Trophoblast cell (in vitro differentiated cells and primary cell): Measurements from ENCODE around the gene ZP2.
"Not testable (repeated sequence)": the region's sequence is repeated elsewhere in the genome, so short reads cannot be mapped to it uniquely, and the experiment has no call there.

Source experiments
- DNase-seq, 2 donors: peaks; one replicate each; pipeline ENCODE4 v3.0.0-alpha.2; 2016
- H2AFZ ChIP-seq: 2 replicates; pipeline ENCODE4 v1.6.1; 2013; ENCODE audit warnings: low read length, moderate library complexity, mild to moderate bottlenecking; ENCODE audit not compliant: insufficient read depth, poor library complexity
- H2AK5ac ChIP-seq: 2 replicates; pipeline ENCODE4 v1.6.1; 2013; ENCODE audit warnings: mild to moderate bottlenecking, low read length
- H2BK120ac ChIP-seq: 2 replicates; pipeline ENCODE4 v1.6.1; 2013; ENCODE audit warnings: low read length, mild to moderate bottlenecking, moderate library complexity; ENCODE audit not compliant: insufficient read depth, poor library complexity
- H2BK12ac ChIP-seq: 2 replicates; pipeline ENCODE4 v1.6.1; 2013; ENCODE audit warnings: mild to moderate bottlenecking, low read length, moderate library complexity
- H2BK5ac ChIP-seq: 2 replicates; pipeline ENCODE4 v1.6.1; 2013; ENCODE audit warnings: low read length, low read depth, moderate library complexity, mild to moderate bottlenecking; ENCODE audit not compliant: poor library complexity
- H3K14ac ChIP-seq: 2 replicates; pipeline ENCODE4 v1.6.1; 2013; ENCODE audit warnings: mild to moderate bottlenecking, low read length
- H3K18ac ChIP-seq: 2 replicates; pipeline ENCODE4 v1.6.1; 2013; ENCODE audit warnings: mild to moderate bottlenecking, low read length
- H3K23ac ChIP-seq: 2 replicates; pipeline ENCODE4 v1.6.1; 2013; ENCODE audit warnings: low read length
- H3K27ac ChIP-seq: 2 replicates; pipeline ENCODE4 v1.5.1; 2013; ENCODE audit warnings: low read depth, mild to moderate bottlenecking, inconsistent platforms, low read length, moderate library complexity
- H3K27me3 ChIP-seq: 2 replicates; pipeline ENCODE4 v1.6.1; 2013; ENCODE audit warnings: inconsistent platforms, mild to moderate bottlenecking, low read length, moderate library complexity; ENCODE audit not compliant: insufficient read depth
- H3K36me3 ChIP-seq, 2 experiments: 1 replicate in 1 of 2; 2 replicates in 1 of 2; pipeline ENCODE4 v1.6.1; 2013; ENCODE audit warnings: low read length in 2 of 2, mild to moderate bottlenecking in 2 of 2, moderate library complexity in 1 of 2; ENCODE audit not compliant: insufficient read depth in 2 of 2, control insufficient read depth in 1 of 2
- H3K4ac ChIP-seq: 2 replicates; pipeline ENCODE4 v1.6.1; 2013; ENCODE audit warnings: low read depth, mild to moderate bottlenecking, low read length, moderate library complexity
- H3K4me1 ChIP-seq, 2 experiments: 1 replicate in 1 of 2; 2 replicates in 1 of 2; pipeline ENCODE4 v1.6.1; 2013; ENCODE audit warnings: low read length in 2 of 2, mild to moderate bottlenecking in 2 of 2, moderate library complexity in 1 of 2; ENCODE audit not compliant: insufficient read depth in 2 of 2, control insufficient read depth in 1 of 2
- H3K4me2 ChIP-seq: 2 replicates; pipeline ENCODE4 v1.6.1; 2013; ENCODE audit warnings: inconsistent platforms, mild to moderate bottlenecking, low read length, moderate library complexity
- H3K4me3 ChIP-seq: 2 replicates; pipeline ENCODE4 v1.5.1; 2013; ENCODE audit warnings: mild to moderate bottlenecking, low read depth, low read length, inconsistent platforms
- H3K79me1 ChIP-seq: one replicate; pipeline ENCODE4 v1.6.1; 2013; ENCODE audit warnings: low read length
- H3K79me2 ChIP-seq: 2 replicates; pipeline ENCODE4 v1.6.1; 2013; ENCODE audit warnings: low read length, mild to moderate bottlenecking; ENCODE audit not compliant: control insufficient read depth, insufficient read depth, poor library complexity
- H3K9ac ChIP-seq: 2 replicates; pipeline ENCODE4 v1.6.1; 2013; ENCODE audit warnings: mild to moderate bottlenecking, low read length
- H3K9me3 ChIP-seq: 2 replicates; pipeline ENCODE4 v1.6.1; 2013; ENCODE audit warnings: low read depth, mild to moderate bottlenecking, control low read depth, inconsistent platforms, low read length; ENCODE audit not compliant: insufficient read depth
- H4K12ac ChIP-seq: 2 replicates; pipeline ENCODE4 v1.6.1; 2013; ENCODE audit warnings: low read depth, mild to moderate bottlenecking, low read length, moderate library complexity
- H4K8ac ChIP-seq: 2 replicates; pipeline ENCODE4 v1.6.1; 2013; ENCODE audit warnings: low read depth, mild to moderate bottlenecking, low read length, moderate library complexity
- H4K91ac ChIP-seq: one replicate; pipeline ENCODE4 v1.6.1; 2013; ENCODE audit warnings: low read depth, mild to moderate bottlenecking, low read length, moderate library complexity
- WGBS: extraction: QIAGEN DNeasy Blood & Tissue Kit; methylation state at CpG from one replicate; pipeline ENCODE4 v1.1.7; 2013; ENCODE audit warnings: missing lambda C conversion rate; ENCODE audit not compliant: insufficient read length, insufficient coverage; ENCODE audit errors: extremely low coverage; 5-methylcytosine and 5-hydroxymethylcytosine counted together

ZP2 gene

GRCh38 chr16:21170116-21170515 lies 41.3 kb downstream of the ZP2 start:
- DNase-seq, H3K23ac ChIP-seq, H2BK120ac ChIP-seq, H2AFZ ChIP-seq, H3K18ac ChIP-seq, H4K12ac ChIP-seq, H3K27ac ChIP-seq, H4K91ac ChIP-seq, H2BK5ac ChIP-seq, H3K4me2 ChIP-seq, H3K9ac ChIP-seq, H3K4me3 ChIP-seq, H2AK5ac ChIP-seq, H3K79me2 ChIP-seq, H3K9me3 ChIP-seq, H2BK12ac ChIP-seq, H3K14ac ChIP-seq, H3K79me1 ChIP-seq, H3K4me1 ChIP-seq, H3K27me3 ChIP-seq, H4K8ac ChIP-seq, H3K4ac ChIP-seq: not testable (repeated sequence)
- peaks cover 11 to 15% of the 10 kb centered on the region in 2 experiments for H3K36me3 ChIP-seq
- WGBS, result no CpG with 5 or more reads among the region's 8 CpGs

- no peak overlapping the region for H3K9ac ChIP-seq
- no peak overlapping the region for H3K14ac ChIP-seq
- H2BK5ac ChIP-seq, result no peak overlapping the region
- peak in 1 of 2 donors; percentile 7 for DNase-seq
- no peak overlapping the region for H4K12ac ChIP-seq
- no CpG with 5 or more reads among the region's 5 CpGs for WGBS
- no peak overlapping the region for H3K18ac ChIP-seq
- H3K23ac ChIP-seq, result no peak overlapping the region
- H3K79me1 ChIP-seq, result no peaks in the 10 kb centered on the region
- H3K4me1 ChIP-seq, result no peaks in the 10 kb centered on the region
- H3K4me2 ChIP-seq, result no peak overlapping the region
- H3K27me3 ChIP-seq, result no peaks in the 10 kb centered on the region
- no peak overlapping the region for H2BK12ac ChIP-seq
- no peak overlapping the region for H2AK5ac ChIP-seq
- H3K27ac ChIP-seq, result no peak overlapping the region
- H4K8ac ChIP-seq, result no peak overlapping the region
- H3K4ac ChIP-seq, result no peak overlapping the region
- H3K4me3 ChIP-seq, result no peak overlapping the region
- no peaks in the 10 kb centered on the region for H3K79me2 ChIP-seq
- H3K9me3 ChIP-seq, result no peaks in the 10 kb centered on the region
- H4K91ac ChIP-seq, result no peak overlapping the region
- no peak overlapping the region for H2AFZ ChIP-seq
- H2BK120ac ChIP-seq, result no peak overlapping the region
- H3K36me3 ChIP-seq, result peaks cover 11 to 15% of the 10 kb centered on the region in 2 experiments
These were observed 42.0 kb downstream of the ZP2 start for GRCh38 chr16:21169249-21169981.

GRCh38 chr16:21167929-21168602 lies 43.3 kb downstream of the ZP2 start:
- no peak overlapping the region for H3K4me2 ChIP-seq
- no CpG with 5 or more reads among the region's 12 CpGs for WGBS
- no peak overlapping the region for H4K8ac ChIP-seq
- no peak overlapping the region for H4K12ac ChIP-seq
- no peaks in the 10 kb centered on the region for H3K79me2 ChIP-seq
- H4K91ac ChIP-seq, result no peak overlapping the region
- no peak overlapping the region for H3K23ac ChIP-seq
- no peak overlapping the region for H2AK5ac ChIP-seq
- H3K4ac ChIP-seq, result no peak overlapping the region
- H3K9me3 ChIP-seq, result no peaks in the 10 kb centered on the region
- H3K18ac ChIP-seq, result no peak overlapping the region
- no peak overlapping the region for H3K9ac ChIP-seq
- no peak overlapping the region for H3K4me3 ChIP-seq
- H2BK12ac ChIP-seq, result no peak overlapping the region
- no peak overlapping the region for H2BK120ac ChIP-seq
- H3K14ac ChIP-seq, result no peak overlapping the region
- no peaks in the 10 kb centered on the region for H3K79me1 ChIP-seq
- no peak for DNase-seq
- H3K27me3 ChIP-seq, result no peaks in the 10 kb centered on the region
- no peaks in the 10 kb centered on the region for H3K4me1 ChIP-seq
- peaks cover 10 to 12% of the 10 kb centered on the region in 2 experiments for H3K36me3 ChIP-seq
- H2AFZ ChIP-seq, result no peak overlapping the region
- no peak overlapping the region for H2BK5ac ChIP-seq
- H3K27ac ChIP-seq, result no peak overlapping the region

GRCh38 chr16:21167360-21167759 lies 44.0 kb downstream of the ZP2 start:
- Histone ChIP-seq H3K4me1 (no peaks in the 10 kb centered on the region), H3K9ac (no peak overlapping the region), H4K12ac (no peak overlapping the region), H3K4me3 (no peak overlapping the region), H3K14ac (no peak overlapping the region), H3K27me3 (no peaks in the 10 kb centered on the region), H2BK5ac (no peak overlapping the region), H3K79me1 (no peaks in the 10 kb centered on the region), H2AFZ (no peak overlapping the region), H3K27ac (no peak overlapping the region), H3K9me3 (no peaks in the 10 kb centered on the region), H2BK120ac (no peak overlapping the region), H3K4ac (no peak overlapping the region), H4K8ac (no peak overlapping the region), H3K18ac (no peak overlapping the region), H3K4me2 (no peak overlapping the region), H2AK5ac (no peak overlapping the region), H4K91ac (no peak overlapping the region), H3K36me3 (peaks cover 9 to 10% of the 10 kb centered on the region in 2 experiments), H2BK12ac (no peak overlapping the region), H3K23ac (no peak overlapping the region), H3K79me2 (no peaks in the 10 kb centered on the region)
- DNase-seq, result peak; percentile 56 to 75
- no CpG with 5 or more reads among the region's 9 CpGs for WGBS
